ENCODE results near the gene MBNL1.

MBNL1 gene

DNA sequence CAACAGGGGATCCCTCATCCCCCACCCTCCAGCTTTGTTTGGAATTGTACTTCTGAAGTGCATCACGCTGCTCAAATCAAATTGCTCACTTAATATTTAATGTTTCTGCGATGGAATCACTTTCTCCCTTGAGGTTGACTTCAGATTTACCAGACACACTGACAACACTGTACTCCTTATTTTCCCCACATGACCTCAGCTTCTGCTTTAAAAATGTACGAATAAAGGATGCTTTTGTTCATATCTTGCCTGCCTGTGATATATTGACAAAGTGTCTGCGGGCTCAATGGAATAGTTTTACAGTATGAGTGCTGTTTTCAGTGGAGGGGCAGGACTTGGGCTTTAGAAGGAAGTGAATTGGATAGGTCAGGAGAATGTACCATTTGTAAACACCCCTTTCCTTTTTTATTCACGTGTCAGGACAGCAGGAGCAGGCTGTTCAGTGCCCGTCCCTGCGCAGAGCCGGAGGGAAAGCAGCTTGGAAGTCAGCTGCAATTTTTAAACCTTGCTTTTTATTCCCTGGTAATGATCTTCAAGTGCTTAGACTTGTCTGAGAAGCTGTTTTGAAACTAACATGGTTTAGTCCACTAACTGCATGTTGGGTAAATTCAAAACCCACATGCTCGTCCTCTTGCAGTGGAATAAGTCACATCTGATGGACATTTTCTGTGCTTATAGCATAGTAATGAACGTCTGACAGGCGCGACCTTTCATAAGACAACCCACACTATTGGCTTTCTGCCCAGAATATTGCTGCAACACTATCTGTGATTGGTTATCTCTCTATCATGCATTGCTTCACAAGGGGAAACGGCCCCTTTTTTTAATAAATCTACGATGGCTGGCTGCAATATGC lies 29.9 kb downstream of the MBNL1 start:
- DNase-seq = peak; percentile 98

DNA sequence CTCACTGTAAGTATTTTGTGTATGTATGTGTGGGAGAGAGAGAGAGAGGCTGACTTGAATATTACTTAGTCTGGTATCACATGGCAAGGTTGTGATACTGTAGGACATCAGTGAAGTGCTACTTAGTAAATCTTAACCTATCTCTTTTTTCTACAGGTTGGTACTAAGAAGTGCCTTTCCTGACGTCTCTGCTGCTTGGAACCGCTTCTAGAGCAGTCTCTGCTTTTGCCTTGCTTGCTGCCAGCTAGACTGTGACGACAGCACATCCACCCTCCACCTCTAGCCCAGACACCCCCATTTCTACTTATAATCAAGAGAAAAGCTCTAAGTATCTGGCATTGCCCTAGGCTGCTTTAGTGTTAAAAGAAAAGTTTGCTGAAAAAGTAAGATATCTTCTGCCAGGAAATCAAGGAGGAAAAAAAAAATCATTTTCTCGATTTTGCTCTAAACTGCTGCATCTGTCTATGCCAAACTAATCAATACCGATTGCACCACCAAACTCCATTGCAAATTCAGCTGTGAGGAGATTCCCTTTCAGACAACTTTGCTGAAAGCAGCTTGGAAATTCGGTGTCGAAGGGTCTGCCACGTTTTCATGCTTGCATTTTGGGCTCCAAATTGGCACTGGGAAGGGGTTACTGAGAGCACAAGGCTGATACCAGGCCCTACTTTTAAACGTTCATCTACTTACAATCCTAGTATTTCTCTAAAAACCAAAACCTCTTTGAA lies 30.7 kb downstream of the MBNL1 start:
- DNase-seq = no peak

DNA sequence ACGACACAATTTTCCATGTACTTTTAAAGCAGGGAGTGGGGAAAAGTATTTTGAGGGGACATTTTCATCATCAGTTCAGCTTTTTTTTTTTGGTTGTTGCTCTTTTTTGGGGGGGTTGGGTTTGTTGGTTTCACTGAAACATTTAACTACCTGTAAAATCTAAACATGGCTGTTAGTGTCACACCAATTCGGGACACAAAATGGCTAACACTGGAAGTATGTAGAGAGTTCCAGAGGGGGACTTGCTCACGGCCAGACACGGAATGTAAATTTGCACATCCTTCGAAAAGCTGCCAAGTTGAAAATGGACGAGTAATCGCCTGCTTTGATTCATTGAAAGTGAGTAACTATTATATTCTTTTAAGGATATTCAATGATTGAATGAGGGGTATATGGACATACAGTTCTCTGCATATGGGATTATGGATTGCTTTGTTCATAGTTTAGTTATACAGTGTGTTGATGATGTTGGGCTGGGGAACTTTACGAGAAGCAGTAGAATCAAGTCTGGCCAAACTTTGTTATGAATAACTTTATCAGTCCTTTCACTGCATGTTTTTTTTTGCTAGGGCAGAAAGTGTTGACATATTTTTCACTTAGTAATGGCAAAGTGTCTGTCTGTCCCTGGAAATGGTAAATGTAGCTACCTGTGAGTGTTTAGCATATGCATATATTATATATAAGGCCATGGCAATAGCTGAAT lies 31.5 kb downstream of the MBNL1 start:
- DNase-seq = no peak

DNA sequence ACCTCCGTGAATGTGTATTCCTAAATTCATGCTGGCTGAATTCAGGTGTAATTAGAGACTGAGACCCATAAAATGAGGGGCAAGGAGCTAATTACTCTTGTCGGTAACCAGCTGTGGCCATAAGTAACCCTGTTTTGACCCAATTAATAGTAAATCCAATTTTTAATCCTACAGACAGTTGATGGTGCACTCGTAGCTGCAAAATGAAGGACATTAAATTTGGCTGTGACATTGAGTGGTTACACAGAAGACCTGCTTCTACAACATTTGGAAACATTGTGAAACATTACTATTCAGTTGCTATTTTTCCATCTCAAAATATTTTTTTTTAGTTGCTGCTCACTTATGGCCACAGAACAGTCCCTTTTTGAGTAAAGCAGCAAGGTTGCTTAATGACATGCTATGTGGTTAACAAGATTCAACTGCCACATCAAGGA lies 33.0 kb downstream of the MBNL1 start:
- no peak for DNase-seq

DNA sequence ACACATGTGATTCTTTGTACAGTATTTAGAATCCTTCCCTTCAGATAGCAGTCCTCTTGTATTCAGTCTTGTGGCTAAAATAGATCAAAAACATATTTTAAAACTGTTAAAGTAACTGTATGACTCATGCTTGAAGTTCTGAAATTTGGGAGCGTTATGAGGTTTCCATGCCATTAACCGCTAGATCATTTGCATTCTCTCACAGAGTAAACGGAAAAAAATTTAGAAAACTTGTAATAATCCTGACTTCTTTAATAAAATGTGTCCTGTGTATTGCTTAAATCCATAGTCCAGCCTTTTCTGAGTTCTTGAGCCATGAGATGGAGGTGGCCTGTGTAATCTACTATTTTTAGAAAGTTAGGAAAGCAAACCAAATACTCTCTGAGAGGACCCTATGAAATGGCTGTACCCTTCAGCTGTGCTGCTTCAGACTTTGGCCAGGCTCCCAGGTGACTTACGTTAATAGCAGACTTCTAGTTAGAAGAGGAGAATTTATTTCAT lies 33.8 kb downstream of the MBNL1 start:
- DNase-seq = peak; percentile 95

DNA sequence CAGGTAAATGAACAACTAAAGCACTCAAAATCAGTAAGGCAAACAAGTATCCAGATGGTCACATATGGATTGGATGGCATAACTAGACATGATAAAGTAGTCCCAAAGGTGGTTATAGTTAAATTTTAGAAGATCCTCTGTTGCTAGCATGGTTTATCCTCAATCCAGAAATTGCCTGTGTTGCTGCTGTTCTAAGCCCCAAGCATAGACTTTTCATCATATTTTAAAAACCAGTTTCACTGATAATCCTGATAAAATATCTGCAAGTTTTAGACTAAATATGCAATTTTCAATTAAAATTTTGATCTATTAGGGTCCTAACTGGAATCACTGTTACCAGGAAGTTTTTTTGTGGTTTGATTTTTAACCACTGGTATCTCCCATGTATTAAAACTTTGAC lies 35.4 kb downstream of the MBNL1 start:
- DNase-seq = no peak

DNA sequence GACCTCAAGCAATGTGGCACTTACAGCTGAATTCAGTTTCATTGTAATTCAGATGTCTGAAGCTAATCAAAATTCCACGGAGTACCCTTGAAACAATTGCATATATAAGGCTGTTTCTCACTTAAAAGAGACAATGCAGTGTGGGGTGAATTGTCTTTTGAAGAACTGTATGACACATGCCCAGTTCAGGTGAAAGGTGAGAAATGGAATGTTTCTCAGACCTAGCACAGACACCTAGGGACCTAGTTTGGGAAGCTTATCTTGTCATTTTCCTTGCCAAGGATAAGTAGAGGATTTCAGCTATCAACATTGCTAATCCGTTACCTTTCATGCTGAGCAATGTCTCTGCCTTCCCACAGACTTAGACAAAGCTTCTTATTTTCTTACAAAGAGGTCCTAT lies 36.3 kb downstream of the MBNL1 start:
- DNase-seq = no peak

DNA sequence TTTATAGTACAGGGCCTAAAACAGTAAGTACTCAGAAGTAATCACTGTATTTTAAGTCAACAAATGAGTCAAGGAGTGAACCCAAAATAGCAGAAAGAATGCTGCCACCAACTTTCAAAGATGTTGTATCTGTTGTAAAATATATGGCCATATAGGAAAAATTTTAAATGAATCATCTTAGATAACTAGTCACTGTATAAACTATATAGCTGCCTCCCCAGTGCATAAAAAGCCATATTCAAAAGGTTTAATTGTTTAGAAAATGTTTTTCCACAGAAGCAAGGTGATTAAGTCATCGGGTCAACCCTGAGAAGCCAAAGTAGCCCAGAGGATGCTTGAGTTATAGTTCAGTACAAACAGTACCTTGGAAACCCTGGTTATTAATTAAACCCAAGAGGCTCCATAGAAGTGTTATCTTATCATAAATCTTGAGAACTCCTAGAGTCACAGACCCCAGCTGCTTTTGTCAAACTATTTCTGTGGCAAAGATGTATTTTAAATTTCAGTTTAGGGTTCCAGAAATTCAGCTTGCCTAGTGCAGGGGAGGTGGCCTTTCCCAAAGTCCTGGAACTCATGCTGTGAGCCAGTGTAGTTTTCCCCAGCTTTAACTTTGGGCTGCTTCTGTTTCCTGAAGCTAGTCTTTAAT lies 39.2 kb downstream of the MBNL1 start:
- DNase-seq = peak; percentile 31

DNA sequence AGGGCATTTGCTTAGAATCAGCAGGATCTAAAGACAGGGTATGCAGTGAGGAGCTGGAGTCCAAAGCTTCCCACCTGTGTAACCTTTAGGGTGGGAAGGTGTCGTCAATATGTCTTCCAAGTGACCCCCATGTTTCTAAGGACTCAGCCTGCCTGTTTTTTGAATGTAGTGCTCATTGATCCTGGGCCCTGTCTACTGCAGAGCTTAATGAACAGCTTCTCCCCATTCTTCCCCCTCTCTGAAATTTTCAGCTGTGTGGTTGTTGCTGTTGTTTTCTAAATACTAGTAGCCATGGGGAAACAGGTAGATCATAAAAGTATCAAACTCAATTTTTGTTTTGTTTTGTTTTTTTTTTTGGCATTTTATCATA lies 39.7 kb downstream of the MBNL1 start:
- no peak for DNase-seq

DNA sequence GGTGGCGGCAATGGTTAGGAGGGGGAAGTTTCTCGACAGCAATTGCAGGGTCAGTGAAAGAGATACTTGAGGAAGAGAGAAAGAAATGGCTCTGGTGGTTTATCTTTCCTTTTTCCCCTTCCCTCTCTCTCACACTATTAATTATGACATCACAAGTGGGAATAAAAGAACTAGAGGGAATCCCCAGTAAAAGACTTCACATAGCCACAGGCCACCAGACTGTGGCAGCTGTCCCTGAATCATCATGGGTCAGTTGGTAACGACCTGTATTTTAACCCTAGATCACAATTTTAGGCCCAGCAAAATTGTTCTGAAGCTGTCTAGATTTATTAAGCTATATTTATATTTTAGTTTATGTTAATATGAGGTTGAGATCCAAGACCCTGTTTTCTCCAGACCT lies 40.3 kb downstream of the MBNL1 start:
- no peak for DNase-seq

DNA sequence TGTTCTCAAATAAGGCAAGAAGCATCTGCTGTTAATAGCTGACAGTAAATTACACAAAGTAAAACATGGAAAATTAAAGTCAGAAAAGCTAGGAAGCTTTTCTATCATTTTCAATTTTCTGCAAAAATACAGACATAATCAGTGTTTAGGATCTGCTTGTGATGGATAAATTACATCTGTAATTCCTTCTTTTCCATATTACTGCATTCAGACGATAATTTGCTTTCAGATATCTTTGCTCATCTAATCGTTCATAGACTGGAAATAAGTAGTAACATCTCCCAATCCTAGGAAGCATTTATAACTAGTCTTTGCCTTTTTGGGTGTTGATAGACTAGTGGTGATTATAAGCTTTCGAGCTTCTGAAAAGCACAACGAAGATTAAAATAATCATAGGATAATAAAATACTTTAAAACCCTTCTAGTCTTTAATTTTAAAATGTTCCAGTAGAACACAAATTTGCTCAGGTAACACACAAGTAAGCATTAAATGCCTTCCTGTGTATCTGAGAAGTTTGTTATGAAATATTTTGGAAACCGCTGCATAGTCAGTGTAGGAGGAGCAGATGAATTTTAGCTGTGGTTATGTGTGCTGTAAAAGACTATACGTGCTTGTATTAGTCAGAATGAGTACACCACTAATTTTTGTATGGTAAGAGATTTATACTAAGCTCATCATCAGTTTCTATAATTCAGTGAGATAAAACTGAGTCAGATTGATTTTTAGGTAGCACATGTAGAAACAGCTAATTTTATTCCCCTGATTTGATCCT lies 41.0 kb downstream of the MBNL1 start:
- peak; percentile 74 for DNase-seq

DNA sequence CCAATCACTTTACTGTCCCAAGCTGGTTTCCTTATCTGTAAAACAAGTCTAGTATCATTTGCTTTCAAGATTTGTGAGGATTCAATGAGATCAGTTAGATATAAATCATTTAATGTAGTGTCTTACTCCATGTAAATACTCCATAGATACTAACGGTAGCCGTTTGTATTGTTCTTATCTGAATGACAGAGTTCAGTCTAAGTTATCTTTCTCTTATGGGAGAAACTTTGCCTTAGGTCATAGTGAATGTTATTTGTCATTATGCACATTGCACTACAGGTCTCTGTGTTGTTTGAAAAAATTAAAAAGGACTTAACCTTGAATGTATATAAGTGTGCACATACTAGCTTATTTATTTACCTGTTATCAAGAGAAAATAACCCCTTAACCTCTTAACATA lies 44.7 kb downstream of the MBNL1 start:
- DNase-seq = no peak

DNA sequence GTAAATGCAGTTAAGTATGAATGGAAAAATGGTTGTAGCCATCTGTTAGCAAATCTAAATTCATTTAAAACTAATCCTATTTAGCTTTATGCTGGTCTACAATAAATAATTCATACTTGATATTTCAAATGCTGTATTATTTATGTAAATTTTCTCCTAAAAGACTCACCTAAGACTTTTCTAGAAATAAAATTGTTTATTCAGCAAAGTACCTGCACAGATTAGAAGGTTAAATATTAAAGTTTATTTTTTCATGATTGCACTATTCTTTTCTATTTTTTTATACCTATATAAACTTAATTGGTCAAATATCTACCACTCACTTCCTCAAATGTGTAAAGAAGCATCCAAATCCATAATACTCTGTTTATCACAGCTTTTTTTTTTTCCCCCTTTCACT lies 45.2 kb downstream of the MBNL1 start:
- DNase-seq = no peak

DNA sequence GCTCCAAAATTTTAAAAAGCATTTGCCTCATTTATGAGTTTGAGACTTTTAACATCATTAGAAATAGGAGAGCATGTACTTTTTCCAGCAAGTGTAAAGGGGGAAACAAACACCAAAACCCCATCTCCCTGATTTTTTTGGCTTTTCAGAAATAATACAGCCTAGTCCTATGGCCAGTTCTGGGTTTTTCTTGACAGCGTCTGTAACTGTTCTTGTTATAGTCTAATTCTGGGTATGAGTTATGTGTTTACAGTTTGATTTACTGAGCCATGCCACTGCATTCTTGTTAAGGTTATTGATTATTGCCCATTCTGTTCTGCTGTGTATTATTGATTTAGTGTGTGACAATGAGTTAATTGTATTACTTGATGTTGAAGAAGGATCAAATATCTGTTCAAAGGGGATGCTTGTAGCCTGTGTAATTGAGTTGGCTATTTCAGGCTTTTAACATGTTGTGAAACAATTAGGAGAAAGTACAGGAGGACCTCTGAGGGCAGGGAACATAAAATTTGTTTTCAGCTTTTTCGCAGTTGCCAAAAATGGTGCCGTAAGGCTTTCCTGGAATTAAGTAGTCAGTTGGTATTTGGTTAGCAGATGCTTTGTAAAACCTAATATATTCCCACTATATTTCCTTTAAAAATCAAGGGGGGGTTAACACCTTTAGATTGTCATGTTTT lies 46.1 kb downstream of the MBNL1 start:
- no peak for DNase-seq

DNA sequence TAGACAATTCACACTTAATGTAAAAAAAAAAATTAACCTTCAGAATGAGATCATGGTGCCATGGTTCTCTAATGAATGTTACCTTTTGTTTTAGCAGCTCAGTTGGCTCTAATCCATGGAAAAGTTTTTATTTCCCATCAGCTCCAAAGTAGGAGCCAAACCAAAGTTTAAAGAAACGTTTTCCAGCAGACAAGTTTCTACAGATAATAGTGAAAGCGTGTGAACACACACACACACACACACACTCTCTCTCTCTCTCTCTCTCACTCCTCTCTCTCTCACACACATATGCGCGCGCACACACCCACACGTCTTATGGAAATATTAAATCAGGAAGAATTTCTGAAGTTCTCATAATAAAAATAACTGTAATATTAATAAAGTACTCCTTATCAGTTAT lies 46.9 kb downstream of the MBNL1 start:
- DNase-seq = no peak

DNA sequence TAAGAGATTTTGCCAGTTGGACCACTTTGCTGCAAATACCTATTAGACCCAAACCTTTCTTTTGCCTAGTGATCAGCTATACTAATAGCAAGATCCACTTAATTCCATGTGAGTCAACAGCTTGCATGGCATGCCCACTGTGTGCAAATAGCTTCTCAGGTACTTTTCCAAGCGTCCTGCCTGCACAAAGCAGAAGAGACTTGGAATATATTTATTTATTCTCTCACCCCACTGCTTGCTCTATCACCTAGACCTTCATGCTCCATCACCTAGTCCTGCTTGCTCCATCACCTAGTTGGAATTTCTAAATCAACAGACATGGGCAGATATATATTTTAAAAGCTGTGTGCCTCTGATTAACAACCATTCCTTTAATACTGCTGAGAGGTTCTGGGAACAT lies 47.6 kb downstream of the MBNL1 start:
- DNase-seq = no peak

DNA sequence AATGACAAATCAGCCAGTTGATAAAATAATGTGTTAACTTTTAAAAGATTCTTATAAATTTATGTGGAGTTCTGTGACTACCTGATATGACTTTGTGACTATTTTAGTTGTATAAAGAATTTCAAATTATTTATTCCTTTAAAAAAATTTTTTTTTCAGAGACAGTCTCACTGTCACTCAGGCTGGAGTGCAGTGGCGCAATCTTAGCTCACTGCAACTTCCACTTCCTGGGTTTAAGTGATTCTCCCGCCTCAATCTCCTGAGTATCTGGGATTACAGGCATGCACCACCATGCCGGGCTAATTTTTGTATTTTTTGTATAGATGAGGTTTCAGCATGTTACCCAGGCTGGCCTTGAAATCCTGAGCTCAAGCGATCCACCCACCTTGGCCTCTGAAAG lies 48.5 kb downstream of the MBNL1 start:
- no peak for DNase-seq

DNA sequence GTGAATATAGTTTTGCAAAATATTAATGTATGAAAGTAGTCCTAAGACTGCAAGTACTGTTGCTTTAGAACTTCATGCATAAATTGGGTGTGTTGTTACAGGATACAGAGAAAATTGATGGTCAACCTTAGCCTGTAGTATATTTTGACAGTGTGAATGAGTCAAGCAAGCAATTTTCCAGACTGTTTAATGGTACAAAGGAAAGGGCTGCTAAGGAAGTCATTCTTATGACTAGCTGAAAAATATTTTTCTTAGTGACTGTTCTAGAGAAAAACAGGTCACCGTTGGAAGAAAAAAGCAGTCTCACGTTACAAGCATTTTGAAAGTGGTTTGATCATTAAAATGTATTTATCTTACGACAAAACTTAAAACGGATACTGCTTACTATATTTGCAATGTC lies 49.2 kb downstream of the MBNL1 start:
- peak; percentile 67 for DNase-seq

DNA sequence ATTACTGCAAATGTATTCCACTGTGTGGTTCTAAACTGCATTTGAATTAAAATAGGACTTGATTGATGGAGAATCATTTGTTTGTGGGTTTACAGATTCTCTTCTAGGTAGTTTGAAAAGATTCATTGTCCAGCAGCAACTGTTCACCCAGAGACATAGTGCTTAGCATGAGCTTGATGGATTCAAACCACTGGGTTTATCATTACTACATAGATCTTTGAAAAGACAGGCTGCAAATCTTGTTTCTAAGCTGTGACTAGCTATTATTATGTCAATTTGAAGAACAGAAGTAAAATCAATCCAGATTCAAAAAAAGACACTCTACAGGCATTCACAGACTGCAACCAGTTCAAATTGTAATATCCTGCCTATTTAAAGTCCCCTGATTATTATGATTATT lies 49.8 kb downstream of the MBNL1 start:
- DNase-seq = no peak

DNA sequence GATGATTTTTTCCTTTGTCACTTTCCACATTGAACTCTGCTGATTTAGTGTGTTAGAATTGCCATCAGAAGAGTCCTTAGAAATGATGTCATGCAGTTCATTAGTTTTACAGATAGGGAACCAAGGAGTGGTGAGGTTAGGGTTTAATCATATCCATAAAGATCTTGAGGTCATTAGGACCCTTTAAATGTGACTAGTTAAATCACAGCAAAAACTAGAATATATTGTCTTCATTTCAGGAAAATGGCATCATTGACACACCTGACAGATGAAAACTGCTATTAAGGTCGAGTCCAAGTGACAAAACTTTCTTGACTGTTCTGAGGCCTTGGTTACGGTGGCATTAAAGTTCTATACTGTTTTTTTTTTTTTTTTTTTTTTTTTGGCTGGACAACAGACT lies 50.5 kb downstream of the MBNL1 start:
- no peak for DNase-seq

DNA sequence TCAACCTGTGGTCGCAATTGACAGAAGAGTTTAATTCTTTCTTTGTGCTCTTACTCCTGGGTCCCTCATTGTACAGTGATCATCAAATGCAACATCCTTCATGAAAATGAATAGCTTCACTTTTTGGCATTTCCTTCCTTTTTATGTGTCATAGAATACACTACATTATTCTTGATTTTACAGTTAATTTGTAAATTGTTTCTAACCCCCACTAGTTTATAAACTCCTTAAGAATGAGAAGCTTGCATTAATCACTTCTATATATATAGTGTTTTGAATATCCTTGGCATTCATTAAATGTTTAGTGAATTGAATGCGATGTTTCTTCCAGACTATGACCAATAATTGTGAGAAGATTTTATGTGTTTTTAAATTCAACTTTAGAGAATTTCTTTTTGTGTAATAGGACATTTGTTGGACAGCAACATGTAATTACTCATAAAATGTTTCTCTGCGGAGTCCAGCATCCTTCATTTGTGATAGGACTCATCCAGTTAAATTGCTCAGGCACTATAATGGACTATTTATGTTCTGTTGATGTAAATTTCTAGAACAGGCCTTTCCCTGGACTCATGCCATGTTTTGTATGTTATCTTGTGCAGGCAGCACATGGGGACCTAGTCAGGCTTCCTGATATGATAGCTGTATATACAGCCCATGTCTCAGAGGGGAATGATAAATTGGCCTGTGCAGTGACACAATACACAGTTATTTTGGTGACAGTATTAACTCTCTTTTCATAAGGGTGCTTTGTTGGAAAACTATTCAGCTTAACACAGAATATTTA lies 51.3 kb downstream of the MBNL1 start:
- DNase-seq = peak; percentile 43
